Measurements from ENCODE around the gene UBE2S. TPM values are rescaled to one million over a fixed set of nuclear protein-coding genes. Genes with fewer than 3 reads are reported as not detected.
"Not testable (repeated sequence)": the region's sequence is repeated elsewhere in the genome, so short reads cannot be mapped to it uniquely, and the experiment has no call there.

UBE2S gene
- total and polyA plus RNA-seq, 10 of the 15 experiments (the other 5 are each of a cell fraction or from before 2014, with no cell fraction given) = 2.3 to 640 (median 127) TPM

DNA sequence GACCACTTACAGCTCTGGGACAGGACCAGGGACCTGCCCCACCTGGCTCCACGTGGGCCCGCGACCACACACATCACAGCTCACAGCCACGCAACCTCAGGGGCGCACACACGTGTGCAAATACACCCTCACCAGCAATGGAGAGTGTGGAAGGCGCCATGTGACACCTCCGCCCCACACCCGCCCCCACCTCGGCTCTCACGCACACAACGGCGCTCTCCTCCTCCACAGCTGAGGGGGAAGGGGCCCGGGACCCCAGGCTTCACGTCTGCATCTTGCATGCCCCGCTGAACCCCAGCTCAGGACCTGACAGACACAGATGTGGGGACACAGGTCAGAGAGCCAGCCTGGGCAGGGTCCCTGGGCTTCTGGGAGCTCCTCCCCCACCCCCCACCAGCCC lies 41.9 kb upstream of the UBE2S start (continued):
- TF ChIP-seq ATF7 (IDR thresholded peaks at IDR 0.05; ENCODE audit: low read depth) (no peak), POLR2AphosphoS5 (IDR thresholded peaks at IDR 0.05; ENCODE audit: low read length) (no peak), RELA (IDR thresholded peaks at IDR 0.05; ENCODE audit: borderline replicate concordance, partially characterized antibody) (no peak), NKRF (conservative IDR thresholded peaks at IDR 0.05) (no peak)
- TF ChIP-seq, protein P1, sequence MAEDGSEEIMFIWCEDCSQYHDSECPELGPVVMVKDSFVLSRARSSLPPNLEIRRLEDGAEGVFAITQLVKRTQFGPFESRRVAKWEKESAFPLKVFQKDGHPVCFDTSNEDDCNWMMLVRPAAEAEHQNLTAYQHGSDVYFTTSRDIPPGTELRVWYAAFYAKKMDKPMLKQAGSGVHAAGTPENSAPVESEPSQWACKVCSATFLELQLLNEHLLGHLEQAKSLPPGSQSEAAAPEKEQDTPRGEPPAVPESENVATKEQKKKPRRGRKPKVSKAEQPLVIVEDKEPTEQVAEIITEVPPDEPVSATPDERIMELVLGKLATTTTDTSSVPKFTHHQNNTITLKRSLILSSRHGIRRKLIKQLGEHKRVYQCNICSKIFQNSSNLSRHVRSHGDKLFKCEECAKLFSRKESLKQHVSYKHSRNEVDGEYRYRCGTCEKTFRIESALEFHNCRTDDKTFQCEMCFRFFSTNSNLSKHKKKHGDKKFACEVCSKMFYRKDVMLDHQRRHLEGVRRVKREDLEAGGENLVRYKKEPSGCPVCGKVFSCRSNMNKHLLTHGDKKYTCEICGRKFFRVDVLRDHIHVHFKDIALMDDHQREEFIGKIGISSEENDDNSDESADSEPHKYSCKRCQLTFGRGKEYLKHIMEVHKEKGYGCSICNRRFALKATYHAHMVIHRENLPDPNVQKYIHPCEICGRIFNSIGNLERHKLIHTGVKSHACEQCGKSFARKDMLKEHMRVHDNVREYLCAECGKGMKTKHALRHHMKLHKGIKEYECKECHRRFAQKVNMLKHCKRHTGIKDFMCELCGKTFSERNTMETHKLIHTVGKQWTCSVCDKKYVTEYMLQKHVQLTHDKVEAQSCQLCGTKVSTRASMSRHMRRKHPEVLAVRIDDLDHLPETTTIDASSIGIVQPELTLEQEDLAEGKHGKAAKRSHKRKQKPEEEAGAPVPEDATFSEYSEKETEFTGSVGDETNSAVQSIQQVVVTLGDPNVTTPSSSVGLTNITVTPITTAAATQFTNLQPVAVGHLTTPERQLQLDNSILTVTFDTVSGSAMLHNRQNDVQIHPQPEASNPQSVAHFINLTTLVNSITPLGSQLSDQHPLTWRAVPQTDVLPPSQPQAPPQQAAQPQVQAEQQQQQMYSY (CRISPR knock-in tag; IDR thresholded peaks at IDR 0.05) = no peak

- H3K4me3 ChIP-seq; in situ Hi-C loops (cut with MboI); H3K27ac ChIP-seq (ENCODE audit: control insufficient read depth, insufficient read depth); H4K20me1 ChIP-seq (ENCODE audit: control insufficient read depth, insufficient read depth); FAIRE-seq; H3K9me3 ChIP-seq (replicated peaks; ENCODE audit: control insufficient read depth, insufficient read depth, low read length); H3K36me3 ChIP-seq (ENCODE audit: control insufficient read depth in 2 of 2, insufficient read depth in 2 of 2, low read length in 1 of 2); ATAC-seq; BruUV-seq (replicated peaks); DNase-seq (ENCODE audit: low read depth, low spot score); H3K79me2 ChIP-seq (ENCODE audit: control insufficient read depth, insufficient read depth, low read length); H3K4me1 ChIP-seq (ENCODE audit: control insufficient read depth, insufficient read depth, low read length); H2AFZ ChIP-seq (ENCODE audit: control insufficient read depth, low read depth, low read length); intact Hi-C loops (cut with micrococcal nuclease; ENCODE audit: unreplicated experiment); H3K27me3 ChIP-seq (replicated peaks in 1 of 2; ENCODE audit: control insufficient read depth in 2 of 2, insufficient read depth in 2 of 2, low read length in 1 of 2); SMC1A ChIA-PET (ENCODE audit: uncharacterized antibody, unreplicated experiment); RAD21 ChIA-PET (ENCODE audit: unreplicated experiment); H3K9ac ChIP-seq (ENCODE audit: control insufficient read depth, insufficient read depth, low read length); H3K4me2 ChIP-seq (ENCODE audit: control insufficient read depth, insufficient read depth); POLR2A ChIA-PET: not testable (repeated sequence)
- CTCF ChIA-PET = interaction anchor here (0.5 kb wide), 1 partner anchor 147 kb away, joined by 5 read pairs; no protein-coding TSS in a partner anchor
- 96% methylated on average over 4 of the region's 5 CpGs for WGBS (ENCODE audit: insufficient coverage, insufficient replicate concordance, low lambda C conversion rate, missing lambda C conversion rate)
These were observed 40.5 kb upstream of the UBE2S start for GRCh38 chr19:55448175-55448490.
